Stimulated activated CD4-positive, alpha-beta T cell treated with anti-CD3 and anti-CD28 coated beads, Interleukin-2, amount 100 ng/mL, for 24 hours (primary cell): ENCODE results near the gene LILRB5.
A peak's percentile ranks its signal among the peaks of the same experiment; 100 is the strongest.
"Not testable (repeated sequence)": the region's sequence is repeated elsewhere in the genome, so short reads cannot be mapped to it uniquely, and the experiment has no call there.

ENCODE experiments used
- DNase-seq, 2 donors: peaks; one replicate each; pipeline ENCODE4 v3.0.0-alpha.2; 2020

Gene LILRB5

GRCh38 chr19:54240372-54241336 lies 16.4 kb downstream of the LILRB5 start:
- not testable (repeated sequence) for DNase-seq

- DNase-seq = not testable (repeated sequence)
These were observed 17.3 kb downstream of the LILRB5 start for GRCh38 chr19:54239491-54240371.

- DNase-seq = no peak
These were observed 23.1 kb downstream of the LILRB5 start for GRCh38 chr19:54233941-54234340.

- peak; percentile 91 to 96 for DNase-seq
These were observed 25.8 kb downstream of the LILRB5 start for GRCh38 chr19:54231077-54231931.

- DNase-seq = no peak
These were observed 27.0 kb downstream of the LILRB5 start for GRCh38 chr19:54230031-54230430.

GRCh38 chr19:54229146-54229545 lies 27.9 kb downstream of the LILRB5 start:
- DNase-seq = no peak

GRCh38 chr19:54224619-54225018 lies 32.5 kb downstream of the LILRB5 start:
- DNase-seq = not testable (repeated sequence)

GRCh38 chr19:54223937-54224281 lies 33.2 kb downstream of the LILRB5 start:
- not testable (repeated sequence) for DNase-seq

GRCh38 chr19:54223277-54223936 lies 33.7 kb downstream of the LILRB5 start:
- not testable (repeated sequence) for DNase-seq

- not testable (repeated sequence) for DNase-seq
These were observed 34.4 kb downstream of the LILRB5 start, which contains the start of gene LILRB3 for GRCh38 chr19:54222474-54223276. Gene LILRB3 (minus strand): TSS chr19:54223007. CDS start chr19:54222976, 31 bp downstream.

GRCh38 chr19:54221947-54222346 lies 35.1 kb downstream of the LILRB5 start:
- DNase-seq = not testable (repeated sequence)

- not testable (repeated sequence) for DNase-seq
These were observed 37.4 kb downstream of the LILRB5 start for GRCh38 chr19:54219702-54220101.

- no peak for DNase-seq
These were observed 38.0 kb downstream of the LILRB5 start for GRCh38 chr19:54218960-54219661.

- no peak for DNase-seq
These were observed 38.8 kb downstream of the LILRB5 start for GRCh38 chr19:54218259-54218658.

GRCh38 chr19:54217517-54218247 lies 39.4 kb downstream of the LILRB5 start:
- not testable (repeated sequence) for DNase-seq

GRCh38 chr19:54216869-54217268 lies 40.2 kb downstream of the LILRB5 start:
- DNase-seq = no peak

- not testable (repeated sequence) for DNase-seq
These were observed 42.3 kb downstream of the LILRB5 start for GRCh38 chr19:54214734-54215133.

- DNase-seq = not testable (repeated sequence)
These were observed 42.9 kb downstream of the LILRB5 start for GRCh38 chr19:54214217-54214616.

GRCh38 chr19:54211235-54211634 lies 45.8 kb downstream of the LILRB5 start:
- no peak for DNase-seq
